OCI-LY1 (cell line): Measurements from ENCODE around the gene NDRG4.

Experiments
- H2AFZ ChIP-seq: fragments of 200-600 bp; sonication (generic), shearing (Covaris generic); 2 replicates; pipeline ENCODE4 v1.6.0; 2014; ENCODE audit warnings: antibody characterized with exemption, mild to moderate bottlenecking, low read length
- H3F3A ChIP-seq: fragments of 200-600 bp; sonication (generic), shearing (Covaris generic); 2 replicates; pipeline ENCODE4 v1.6.0; 2014; ENCODE audit warnings: mild to moderate bottlenecking, antibody characterized with exemption, low read length, moderate library complexity; ENCODE audit not compliant: insufficient read depth
- H3K27ac ChIP-seq: fragments of 200-600 bp; sonication (generic); 2 replicates; pipeline ENCODE4 v1.5.1; 2014; ENCODE audit warnings: low read length, mixed run types, mild to moderate bottlenecking, low read depth; ENCODE audit not compliant: poor library complexity, severe bottlenecking
- H3K27me3 ChIP-seq: fragments of 200-600 bp; sonication (generic); 2 replicates; pipeline ENCODE4 v1.6.0; 2014; ENCODE audit warnings: antibody characterized with exemption, mild to moderate bottlenecking, low read length, moderate library complexity; ENCODE audit not compliant: insufficient read depth
- H3K36me3 ChIP-seq: fragments of 200-600 bp; sonication (generic); 2 replicates; pipeline ENCODE4 v1.6.1; 2014; ENCODE audit warnings: mild to moderate bottlenecking, antibody characterized with exemption, low read length, moderate library complexity, mixed read lengths; ENCODE audit not compliant: insufficient read depth
- H3K4me1 ChIP-seq: fragments of 200-600 bp; sonication (generic); 2 replicates; pipeline ENCODE4 v1.5.1; 2014; ENCODE audit warnings: mild to moderate bottlenecking, low read length, moderate library complexity; ENCODE audit not compliant: insufficient read depth, severe bottlenecking
- H3K4me2 ChIP-seq: fragments of 200-600 bp; sonication (generic), shearing (Covaris generic); 2 replicates; pipeline ENCODE4 v1.6.1; 2014; ENCODE audit warnings: low read length
- H3K4me3 ChIP-seq: fragments of 200-600 bp; sonication (generic); 2 replicates; pipeline ENCODE4 v1.5.1; 2014; ENCODE audit warnings: low read length, low read depth, mild to moderate bottlenecking, mixed read lengths; ENCODE audit not compliant: poor library complexity, severe bottlenecking
- H3K79me2 ChIP-seq: fragments of 200-600 bp; shearing (Covaris generic); 2 replicates; pipeline ENCODE4 v1.6.1; 2016; ENCODE audit warnings: mixed run types, low read length, mixed read lengths; ENCODE audit not compliant: insufficient read depth
- H3K9ac ChIP-seq: fragments of 200-600 bp; sonication (generic), shearing (Covaris generic); 2 replicates; pipeline ENCODE4 v1.6.1; 2014; ENCODE audit warnings: mild to moderate bottlenecking, low read length, mixed read lengths
- H3K9me2 ChIP-seq: fragments of 200-600 bp; sonication (generic), shearing (Covaris generic); 2 replicates; pipeline ENCODE4 v1.6.1; 2014; ENCODE audit warnings: low read depth, mild to moderate bottlenecking, low read length, mixed read lengths
- H3K9me3 ChIP-seq: fragments of 200-600 bp; shearing (Covaris generic); 2 replicates; pipeline ENCODE4 v1.6.1; 2014; ENCODE audit warnings: low read length, mixed read lengths
- H4K20me1 ChIP-seq: fragments of 200-600 bp; sonication (generic), shearing (Covaris generic); 2 replicates; pipeline ENCODE4 v1.6.0; 2016; ENCODE audit warnings: mild to moderate bottlenecking, low read length; ENCODE audit not compliant: insufficient read depth
- CTCF ChIP-seq: fragments of 200-600 bp; sonication (generic), shearing (Covaris generic); IDR thresholded peaks from 2 replicates; pipeline ENCODE4 v1.5.1; 2017; ENCODE audit warnings: mild to moderate bottlenecking, antibody characterized with exemption, low read length, moderate library complexity, mixed read lengths
- EZH2 ChIP-seq: fragments of 200-600 bp; sonication (generic), shearing (Covaris generic); IDR thresholded peaks from 2 replicates; pipeline ENCODE4 v1.8.0; 2017; ENCODE audit warnings: borderline replicate concordance, mixed run types, mild to moderate bottlenecking, antibody characterized with exemption, low read length, moderate library complexity, mixed read lengths

NDRG4 gene

GRCh38 chr16:58506241-58507194 lies 6.6 kb downstream of the NDRG4 start:
- Histone ChIP-seq H2AFZ (no peak overlapping the region), H3K27me3 (no peaks in the 10 kb centered on the region), H3K79me2 (no peaks in the 10 kb centered on the region), H4K20me1 (no peaks in the 10 kb centered on the region), H3K4me2 (no peak overlapping the region), H3K9ac (no peak overlapping the region), H3F3A (no peaks in the 10 kb centered on the region), H3K4me1 (peaks cover 5% of the 10 kb centered on the region), H3K4me3 (no peak overlapping the region), H3K27ac (no peak overlapping the region), H3K9me2 (no peaks in the 10 kb centered on the region), H3K9me3 (no peaks in the 10 kb centered on the region), H3K36me3 (no peaks in the 10 kb centered on the region; the same call in 1 of the 2 replicates)
- TF ChIP-seq EZH2 (no peak), CTCF (peak; percentile 28; the same call in 1 of the 2 replicates)

- no peaks in the 10 kb centered on the region for H3F3A ChIP-seq
- no peak overlapping the region for H3K4me2 ChIP-seq
- no peaks in the 10 kb centered on the region for H3K27me3 ChIP-seq
- no peaks in the 10 kb centered on the region for H4K20me1 ChIP-seq
- no peaks in the 10 kb centered on the region for H3K79me2 ChIP-seq
- H3K9me3 ChIP-seq, result no peaks in the 10 kb centered on the region
- H3K9ac ChIP-seq, result no peak overlapping the region
- H3K4me3 ChIP-seq, result no peak overlapping the region
- no peaks in the 10 kb centered on the region; the same call in 1 of the 2 replicates for H3K36me3 ChIP-seq
- H3K4me1 ChIP-seq, result no peaks in the 10 kb centered on the region
- TF ChIP-seq CTCF (no peak), EZH2 (no peak)
- H3K9me2 ChIP-seq, result no peaks in the 10 kb centered on the region
- no peak overlapping the region for H3K27ac ChIP-seq
- no peak overlapping the region for H2AFZ ChIP-seq
Observed at GRCh38 chr16:58507195-58507962, 7.4 kb downstream of the NDRG4 start.

- Histone ChIP-seq H3K4me2 (no peak overlapping the region), H3K4me1 (no peaks in the 10 kb centered on the region), H3K27ac (no peak overlapping the region), H2AFZ (no peak overlapping the region), H3K36me3 (no peaks in the 10 kb centered on the region; the same call in 1 of the 2 replicates), H3F3A (no peaks in the 10 kb centered on the region), H4K20me1 (no peaks in the 10 kb centered on the region), H3K27me3 (no peaks in the 10 kb centered on the region), H3K79me2 (no peaks in the 10 kb centered on the region), H3K4me3 (no peak overlapping the region), H3K9me3 (no peaks in the 10 kb centered on the region), H3K9ac (no peak overlapping the region), H3K9me2 (no peaks in the 10 kb centered on the region)
- no peak for TF ChIP-seq CTCF
- TF ChIP-seq EZH2, result no peak
Observed at GRCh38 chr16:58507963-58508670, 8.2 kb downstream of the NDRG4 start.
